ENCODE measurements around the gene ADGRA3. TPM values are rescaled to one million over a fixed set of nuclear protein-coding genes. Genes with fewer than 3 reads are reported as not detected.
"Not testable (repeated sequence)": the region's sequence is repeated elsewhere in the genome, so short reads cannot be mapped to it uniquely, and the experiment has no call there.

Gene ADGRA3
- total and polyA plus RNA-seq, 5 donors: 15.6 to 40.4 (median 29.6) TPM

DNA sequence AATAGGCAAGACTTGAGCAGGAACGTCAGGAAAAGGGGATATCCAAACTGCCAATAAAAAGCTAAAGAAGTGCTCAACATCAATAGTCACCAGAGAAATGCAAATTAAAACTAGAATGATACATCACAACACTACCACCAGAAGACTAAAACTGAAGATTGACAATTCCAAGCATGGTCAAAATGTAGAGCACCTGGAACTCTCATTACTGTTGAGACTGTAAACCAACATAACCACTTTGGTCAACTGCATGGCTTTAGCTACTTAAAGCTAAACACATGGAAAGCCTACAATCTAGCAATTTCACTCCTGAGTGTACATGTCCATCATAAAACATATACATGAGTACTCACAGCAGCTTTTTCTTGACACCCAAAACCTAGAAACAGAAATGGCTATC lies 107.4 kb downstream of the ADGRA3 start:
- no peak for ATAC-seq
- intact Hi-C loops (cut with DNase I): loop anchor here in 2 of 4 donors (5.0 to 10.0 kb wide), 2 partner anchors 199 to 286 kb away; partner anchors contain the start of gene GBA3 (in 1 of the 2)
- 68% methylated on average over 1 of the region's 1 CpG for WGBS

DNA sequence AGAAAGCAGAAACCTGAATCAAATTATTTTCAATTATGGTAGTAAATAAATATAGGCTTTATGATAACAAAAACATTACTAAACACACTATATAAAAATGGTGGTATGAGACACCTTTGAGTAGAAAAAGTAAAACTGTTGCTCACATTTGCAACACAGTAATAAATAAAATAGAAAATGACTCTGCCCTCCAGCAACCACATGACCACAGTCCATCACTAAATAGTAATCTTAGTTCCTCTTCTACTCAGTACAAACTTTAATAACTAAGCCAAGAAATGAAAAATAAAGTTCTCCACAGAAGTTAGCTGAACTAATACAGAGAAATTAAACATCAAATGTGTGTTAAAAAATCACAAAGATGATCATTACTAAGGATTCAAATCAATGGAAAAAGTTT lies 108.5 kb downstream of the ADGRA3 start:
- intact Hi-C loops (cut with DNase I): loop anchor here in 2 of 4 donors (5.0 to 10.0 kb wide), 2 partner anchors 200 to 287 kb away; partner anchors contain the start of gene GBA3 (in 1 of the 2)
- Histone ChIP-seq H3K27me3 (ENCODE audit: control insufficient read depth, insufficient read depth) (no peaks in the 10 kb centered on the region), H3K9me3 (ENCODE audit: control insufficient read depth, low read length) (no peaks in the 10 kb centered on the region), H3K4me3 (ENCODE audit: low read length) (no peak overlapping the region), H3K27ac (ENCODE audit: low read length) (no peak overlapping the region), H3K4me1 (ENCODE audit: control insufficient read depth, insufficient read depth, low read length) (no peaks in the 10 kb centered on the region)
- DNase-seq (no peak), ATAC-seq (no peak)

More for the DNA sequence above, 107.4 kb downstream of the ADGRA3 start:
- H3K27me3 ChIP-seq (ENCODE audit: control insufficient read depth, insufficient read depth): no peaks in the 10 kb centered on the region
- no peak overlapping the region for H3K27ac ChIP-seq (ENCODE audit: low read length)
- no peaks in the 10 kb centered on the region for H3K4me1 ChIP-seq (ENCODE audit: control insufficient read depth, insufficient read depth, low read length)
- no peak for DNase-seq
- no peaks in the 10 kb centered on the region for H3K9me3 ChIP-seq (ENCODE audit: control insufficient read depth, low read length)
- no peak overlapping the region for H3K4me3 ChIP-seq (ENCODE audit: low read length)

DNA sequence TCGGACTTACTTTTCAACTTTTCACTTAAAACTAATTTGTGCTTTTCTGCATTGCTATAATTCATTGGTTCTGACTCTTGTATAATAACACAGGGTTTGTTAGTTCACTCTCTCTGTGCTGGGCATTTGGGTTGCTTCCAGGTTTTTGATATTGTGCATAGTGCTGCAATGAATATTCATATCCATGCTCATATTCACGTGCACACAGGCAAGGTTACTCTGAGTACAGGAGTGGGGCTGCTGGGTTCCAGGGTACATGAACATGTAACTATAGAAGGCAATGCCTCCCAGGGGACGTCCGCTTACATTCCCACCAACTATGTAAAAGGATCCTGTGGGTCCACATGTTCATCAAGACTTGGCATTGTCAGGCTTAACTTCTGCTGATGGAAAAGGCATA lies 117.2 kb downstream of the ADGRA3 start:
- no peak for ATAC-seq
- intact Hi-C loops (cut with DNase I): no loop called here
- WGBS: 91% methylated on average over 4 of the region's 4 CpGs

DNA sequence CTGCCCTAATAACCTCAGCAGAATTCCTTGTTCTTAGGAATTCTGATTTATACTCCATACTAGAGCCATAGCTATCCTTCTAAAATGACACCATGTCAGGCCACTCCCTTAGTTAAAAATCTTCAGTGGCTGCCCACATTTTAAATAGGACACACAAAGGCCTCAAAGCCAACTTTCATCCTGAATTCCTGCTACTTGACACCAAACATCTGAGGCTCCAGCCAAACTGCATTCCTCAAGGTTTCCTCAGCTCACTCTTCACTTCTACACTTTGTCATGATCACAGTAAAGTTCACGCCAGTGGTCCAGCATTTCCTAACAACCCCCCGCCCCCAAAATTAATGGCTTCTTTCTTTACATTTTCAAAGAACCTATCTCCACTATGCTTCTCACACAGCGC lies 124.3 kb downstream of the ADGRA3 start:
- peaks cover 3% of the 10 kb centered on the region for H3K4me1 ChIP-seq (ENCODE audit: control insufficient read depth, insufficient read depth, low read length)
- H3K27me3 ChIP-seq (ENCODE audit: control insufficient read depth, insufficient read depth): no peaks in the 10 kb centered on the region
- H3K4me3 ChIP-seq (ENCODE audit: low read length): no peak overlapping the region
- no peak overlapping the region for H3K27ac ChIP-seq (ENCODE audit: low read length)
- DNase-seq (no peak), ATAC-seq (no peak)
- intact Hi-C loops (cut with DNase I): no loop called here
- H3K9me3 ChIP-seq (ENCODE audit: control insufficient read depth, low read length): no peaks in the 10 kb centered on the region
- 77% methylated on average over 3 of the region's 3 CpGs for WGBS

More for the DNA sequence above, 117.2 kb downstream of the ADGRA3 start:
- H3K4me3 ChIP-seq (ENCODE audit: low read length): no peak overlapping the region
- H3K4me1 ChIP-seq (ENCODE audit: control insufficient read depth, insufficient read depth, low read length): no peaks in the 10 kb centered on the region
- no peaks in the 10 kb centered on the region for H3K27me3 ChIP-seq (ENCODE audit: control insufficient read depth, insufficient read depth)
- DNase-seq: no peak
- H3K9me3 ChIP-seq (ENCODE audit: control insufficient read depth, low read length): no peaks in the 10 kb centered on the region
- no peak overlapping the region for H3K27ac ChIP-seq (ENCODE audit: low read length)

DNA sequence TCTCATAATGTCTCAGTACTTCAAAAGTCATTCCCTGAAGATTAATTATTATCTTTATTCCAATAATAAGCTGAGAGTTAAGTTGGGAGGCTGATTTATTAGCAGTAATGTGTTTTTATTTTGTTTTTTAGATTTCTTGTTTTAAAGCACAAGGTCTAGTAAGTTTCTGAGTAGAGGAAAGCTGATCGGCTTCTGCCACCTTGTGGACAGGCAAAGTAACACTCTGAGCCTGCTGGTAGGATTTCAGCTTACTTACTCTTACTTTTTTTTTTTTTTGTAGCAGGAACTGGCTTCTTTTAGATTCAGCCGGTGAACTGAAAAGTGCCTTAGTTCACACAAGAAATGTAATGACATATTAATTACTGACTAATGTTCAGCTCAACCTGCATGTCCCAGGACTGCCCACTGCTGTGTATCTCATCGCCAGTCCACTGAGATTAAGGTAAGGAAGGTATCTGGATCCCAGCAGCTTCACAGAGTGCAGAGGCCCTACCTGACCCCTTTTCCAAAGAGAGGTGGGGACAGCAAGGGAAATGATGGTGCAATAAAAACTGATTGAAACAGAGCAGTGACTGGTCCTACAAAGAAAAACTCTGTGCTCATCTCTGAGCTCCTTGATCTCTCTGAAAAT lies 126.5 kb downstream of the ADGRA3 start:
- ATAC-seq (peak; percentile 33 to 55), DNase-seq (peak; percentile 25 to 64 (median 44))
- Histone ChIP-seq H3K4me1 (ENCODE audit: control insufficient read depth, insufficient read depth, low read length) (peaks cover 3% of the 10 kb centered on the region), H3K4me3 (ENCODE audit: low read length) (no peak overlapping the region), H3K27ac (ENCODE audit: low read length) (no peak overlapping the region), H3K27me3 (ENCODE audit: control insufficient read depth, insufficient read depth) (no peaks in the 10 kb centered on the region), H3K9me3 (ENCODE audit: control insufficient read depth, low read length) (no peaks in the 10 kb centered on the region)
- intact Hi-C loops (cut with DNase I): loop anchor here in 3 of 4 donors (5.0 to 10.0 kb wide), 2 partner anchors 602 to 605 kb away; no protein-coding TSS in a partner anchor
- 37% methylated on average over 3 of the region's 3 CpGs for WGBS

DNA sequence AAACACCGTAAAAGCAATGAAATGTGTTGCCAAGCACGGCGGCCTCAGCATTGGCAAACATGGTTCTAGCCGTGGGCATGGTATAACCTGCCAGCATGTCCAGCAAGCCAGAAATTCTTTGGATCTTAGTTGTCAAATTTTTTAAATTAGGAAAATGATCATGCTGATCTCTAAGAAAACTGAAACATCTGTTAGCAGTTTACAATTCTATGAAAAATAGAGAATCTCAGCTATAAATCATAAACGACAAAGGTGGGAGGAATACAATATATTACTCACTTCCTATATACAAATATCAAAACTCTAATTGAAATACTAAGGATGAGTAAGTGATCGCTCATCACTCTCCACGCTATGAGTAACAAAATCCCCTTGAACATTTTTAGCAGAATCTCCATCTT lies 130.3 kb downstream of the ADGRA3 start:
- H3K4me1 ChIP-seq (ENCODE audit: control insufficient read depth, insufficient read depth, low read length): no peaks in the 10 kb centered on the region
- DNase-seq (no peak), ATAC-seq (no peak)
- intact Hi-C loops (cut with DNase I): loop anchor here in 3 of 4 donors (5.0 to 10.0 kb wide), 2 partner anchors 598 to 601 kb away; no protein-coding TSS in a partner anchor
- H3K4me3 ChIP-seq (ENCODE audit: low read length): no peak overlapping the region
- 76% methylated on average over 7 of the region's 7 CpGs for WGBS
- no peak overlapping the region for H3K27ac ChIP-seq (ENCODE audit: low read length)
- H3K9me3 ChIP-seq (ENCODE audit: control insufficient read depth, low read length): no peaks in the 10 kb centered on the region
- H3K27me3 ChIP-seq (ENCODE audit: control insufficient read depth, insufficient read depth): no peaks in the 10 kb centered on the region

DNA sequence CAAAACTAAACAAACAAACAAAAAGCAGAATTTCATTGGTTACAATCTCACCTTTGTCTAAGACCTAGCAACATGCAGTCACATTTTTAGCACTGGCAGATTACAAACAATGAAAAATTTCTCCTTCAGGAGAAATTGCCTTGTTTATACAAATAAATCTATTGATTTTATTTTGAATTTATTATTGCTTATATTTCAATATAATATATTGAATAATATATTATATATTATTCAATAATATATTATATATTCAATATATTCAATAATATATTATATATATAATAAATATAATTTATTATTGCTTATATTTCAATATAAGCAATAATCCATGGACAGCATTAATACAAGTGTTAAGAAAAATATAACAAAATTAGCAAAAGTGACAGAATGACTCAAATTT lies 131.7 kb downstream of the ADGRA3 start:
- intact Hi-C loops (cut with DNase I): loop anchor here in 2 of 4 donors (10.0 kb wide), 1 partner anchor 599 kb away; no protein-coding TSS in a partner anchor
- Histone ChIP-seq H3K4me1 (ENCODE audit: control insufficient read depth, insufficient read depth, low read length) (no peaks in the 10 kb centered on the region), H3K4me3 (ENCODE audit: low read length) (no peak overlapping the region), H3K9me3 (ENCODE audit: control insufficient read depth, low read length) (no peaks in the 10 kb centered on the region), H3K27ac (ENCODE audit: low read length) (no peak overlapping the region), H3K27me3 (ENCODE audit: control insufficient read depth, insufficient read depth) (no peaks in the 10 kb centered on the region)
- ATAC-seq (no peak), DNase-seq (no peak)

DNA sequence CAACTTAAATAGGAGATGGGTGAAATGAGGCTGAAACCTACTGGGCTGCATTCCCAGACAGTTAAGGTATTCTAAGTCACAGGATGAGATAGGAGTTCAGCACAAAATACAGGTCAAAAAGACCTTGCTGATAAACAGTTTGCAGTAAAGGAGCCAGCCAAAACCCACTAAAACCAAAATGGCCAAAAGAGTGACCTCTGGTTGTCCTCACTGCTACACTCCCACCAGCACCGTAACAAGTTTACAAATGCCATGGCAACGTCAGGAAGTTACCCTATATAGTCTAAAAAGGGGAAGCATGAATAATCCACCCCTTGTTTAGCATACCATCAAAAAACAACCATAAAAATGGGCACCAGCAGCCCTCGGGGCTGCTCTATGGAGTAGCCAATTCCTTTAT lies 133.7 kb downstream of the ADGRA3 start:
- 33% methylated on average over 3 of the region's 3 CpGs for WGBS
- intact Hi-C loops (cut with DNase I): loop anchor here in 2 of 4 donors (10.0 kb wide), 1 partner anchor 597 kb away; no protein-coding TSS in a partner anchor
- H3K4me3 ChIP-seq (ENCODE audit: low read length); DNase-seq; ATAC-seq; H3K4me1 ChIP-seq (ENCODE audit: control insufficient read depth, insufficient read depth, low read length); H3K9me3 ChIP-seq (ENCODE audit: control insufficient read depth, low read length); H3K27ac ChIP-seq (ENCODE audit: low read length); H3K27me3 ChIP-seq (ENCODE audit: control insufficient read depth, insufficient read depth): not testable (repeated sequence)

DNA sequence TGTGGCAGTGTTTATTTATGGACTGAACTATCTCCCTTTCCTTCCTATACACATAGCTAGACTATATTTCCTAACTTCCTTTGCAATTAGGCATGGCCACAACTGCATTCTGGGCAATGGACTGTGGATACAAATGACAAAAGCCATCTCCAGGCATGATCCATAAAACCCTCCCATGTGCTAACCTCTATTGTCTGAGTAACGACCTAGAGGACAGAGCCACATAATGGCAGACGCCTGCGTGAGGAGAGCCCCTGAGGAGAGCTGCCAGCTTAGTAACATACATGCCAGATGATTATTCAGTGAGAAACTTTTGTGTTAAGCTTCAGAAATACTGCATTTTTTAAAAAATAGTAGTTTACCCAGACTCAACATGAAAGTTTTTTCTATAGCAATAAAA lies 142.9 kb downstream of the ADGRA3 start:
- Histone ChIP-seq H3K27me3 (ENCODE audit: control insufficient read depth, insufficient read depth) (no peaks in the 10 kb centered on the region), H3K27ac (ENCODE audit: low read length) (no peak overlapping the region), H3K4me3 (ENCODE audit: low read length) (no peak overlapping the region), H3K4me1 (ENCODE audit: control insufficient read depth, insufficient read depth, low read length) (no peaks in the 10 kb centered on the region), H3K9me3 (ENCODE audit: control insufficient read depth, low read length) (no peaks in the 10 kb centered on the region)
- ATAC-seq: no peak
- DNase-seq: no peak
- WGBS: 69% methylated on average over 3 of the region's 3 CpGs
- intact Hi-C loops (cut with DNase I): no loop called here

DNA sequence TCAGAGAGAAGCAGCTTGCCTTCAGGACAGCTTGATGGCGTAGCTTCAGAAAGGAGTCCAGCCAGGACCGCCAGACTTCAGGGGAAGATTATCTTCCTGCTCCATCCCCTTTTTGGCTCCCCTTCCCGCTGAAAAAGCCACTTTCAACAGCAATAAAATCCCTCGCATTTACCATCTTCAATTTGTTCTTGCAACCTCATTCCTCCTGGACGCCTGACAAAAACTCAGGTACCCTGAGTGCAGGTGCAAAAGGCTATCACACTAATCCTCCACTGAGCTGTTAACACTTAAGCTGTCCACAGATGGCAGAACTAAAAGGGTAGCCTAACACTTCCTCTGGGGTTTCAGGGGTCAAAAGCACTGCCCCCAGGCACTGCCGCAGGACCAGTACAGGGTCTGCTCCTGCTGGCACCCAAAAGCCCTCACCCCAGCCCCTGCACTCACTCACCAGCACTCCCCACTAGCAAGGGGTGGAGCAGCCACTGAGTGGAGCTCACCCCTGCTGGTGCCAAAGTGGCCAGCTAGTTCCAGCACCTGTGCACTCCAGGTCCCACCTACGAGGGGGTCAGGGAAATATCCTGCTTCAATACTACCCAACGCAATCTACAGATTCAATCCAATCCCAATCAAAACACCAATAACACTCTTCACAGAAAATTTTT lies 145.8 kb downstream of the ADGRA3 start:
- intact Hi-C loops (cut with DNase I): no loop called here
- Histone ChIP-seq H3K9me3 (ENCODE audit: control insufficient read depth, low read length) (no peaks in the 10 kb centered on the region), H3K27ac (ENCODE audit: low read length) (no peak overlapping the region), H3K4me3 (ENCODE audit: low read length) (no peak overlapping the region), H3K27me3 (ENCODE audit: control insufficient read depth, insufficient read depth) (no peaks in the 10 kb centered on the region), H3K4me1 (ENCODE audit: control insufficient read depth, insufficient read depth, low read length) (no peaks in the 10 kb centered on the region)
- ATAC-seq (no peak), DNase-seq (no peak)
- WGBS: 70% methylated on average over 8 of the region's 8 CpGs

DNA sequence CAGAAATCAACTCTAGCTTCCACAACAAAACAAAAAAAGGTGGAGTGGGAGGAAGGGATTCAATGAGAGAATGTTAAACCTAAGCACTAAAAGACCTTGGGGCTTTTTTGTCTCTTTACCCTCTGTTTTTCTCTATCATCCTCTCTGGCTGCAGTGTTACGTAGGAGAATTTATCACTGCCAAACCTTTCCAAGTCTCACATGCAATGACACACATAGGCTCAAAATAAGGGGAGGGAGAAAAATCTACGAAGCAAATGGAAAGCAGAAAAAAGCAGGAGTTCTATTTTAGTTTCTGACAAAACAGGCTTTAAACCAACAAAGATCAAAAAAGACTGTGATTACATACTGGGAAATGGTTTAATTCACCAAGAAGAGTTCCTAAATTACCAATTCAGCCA lies 152.1 kb downstream of the ADGRA3 start:
- H3K4me1 ChIP-seq (ENCODE audit: control insufficient read depth, insufficient read depth, low read length): no peaks in the 10 kb centered on the region
- no peak overlapping the region for H3K27ac ChIP-seq (ENCODE audit: low read length)
- WGBS: 72% methylated on average over 2 of the region's 2 CpGs
- H3K4me3 ChIP-seq (ENCODE audit: low read length): no peak overlapping the region
- H3K27me3 ChIP-seq (ENCODE audit: control insufficient read depth, insufficient read depth): no peaks in the 10 kb centered on the region
- intact Hi-C loops (cut with DNase I): no loop called here
- ATAC-seq: no peak
- no peaks in the 10 kb centered on the region for H3K9me3 ChIP-seq (ENCODE audit: control insufficient read depth, low read length)
- DNase-seq: no peak

Measured in right cardiac atrium (tissue), 5 donors.